ENCODE data around the gene TMEM233. TPM values are rescaled to one million over a fixed set of nuclear protein-coding genes. Genes with fewer than 3 reads are reported as not detected.

Gene TMEM233
- total RNA-seq, 6 donors from 2014 or later = 0.11 to 1.1 (median 0.44) TPM; not detected in 2

- Histone ChIP-seq H3K36me3 (peaks cover 0 to 14% (median 5%) of the 10 kb centered on the region in 4 donors), H3K4me3 (no peak overlapping the region), H3K9me3 (no peaks in the 10 kb centered on the region), H3K27ac (no peak overlapping the region), H3K27me3 (no peaks in the 10 kb centered on the region), H3K4me1 (peaks cover 5 to 18% (median 11%) of the 10 kb centered on the region in 4 donors)
- TF ChIP-seq CTCF (IDR thresholded peaks at IDR 0.05) (no peak), POLR2A (IDR thresholded peaks at IDR 0.05) (no peak), POLR2AphosphoS5 (IDR thresholded peaks at IDR 0.05) (no peak), EP300 (IDR thresholded peaks at IDR 0.05) (no peak)
- no peak for DNase-seq
- ATAC-seq (ENCODE audit: low FRiP score in 2 of 2) = no peak
- WGBS, 2 donors = 90 to 95% methylated on average over 13 of the region's 13 CpGs
Measured at GRCh38 chr12:119686776-119687175, 93.2 kb downstream of the TMEM233 start.

GRCh38 chr12:119687406-119687805 is 93.8 kb downstream of the TMEM233 start:
- H3K4me1 ChIP-seq = peaks cover 3 to 19% (median 11%) of the 10 kb centered on the region in 4 donors
- H3K4me3 ChIP-seq = no peak overlapping the region
- WGBS, 2 donors = 82 to 87% methylated on average over 14 of the region's 14 CpGs
- H3K36me3 ChIP-seq = peaks cover 0 to 14% (median 3%) of the 10 kb centered on the region in 4 donors
- DNase-seq = no peak
- no peak overlapping the region for H3K27ac ChIP-seq
- ATAC-seq (ENCODE audit: low FRiP score in 2 of 2) = no peak
- no peak for TF ChIP-seq POLR2A (IDR thresholded peaks at IDR 0.05)
- TF ChIP-seq POLR2AphosphoS5 (IDR thresholded peaks at IDR 0.05) = no peak
- no peak for TF ChIP-seq EP300 (IDR thresholded peaks at IDR 0.05)
- TF ChIP-seq CTCF (IDR thresholded peaks at IDR 0.05) = no peak
- no peaks in the 10 kb centered on the region for H3K9me3 ChIP-seq
- H3K27me3 ChIP-seq = no peaks in the 10 kb centered on the region

GRCh38 chr12:119687879-119688278 is 94.3 kb downstream of the TMEM233 start:
- Histone ChIP-seq H3K27me3 (no peaks in the 10 kb centered on the region), H3K4me3 (no peak overlapping the region), H3K9me3 (no peaks in the 10 kb centered on the region), H3K4me1 (peaks cover 6 to 21% (median 13%) of the 10 kb centered on the region in 4 donors), H3K36me3 (peaks cover 0 to 14% (median 3%) of the 10 kb centered on the region in 4 donors), H3K27ac (no peak overlapping the region)
- peak in 1 of 2 donors; percentile 50 for DNase-seq
- no peak for ATAC-seq (ENCODE audit: low FRiP score in 2 of 2)
- WGBS, 2 donors = 94 to 95% methylated on average over 8 to 9 of the region's 9 CpGs
- TF ChIP-seq POLR2A (IDR thresholded peaks at IDR 0.05) (no peak), EP300 (IDR thresholded peaks at IDR 0.05) (no peak), CTCF (IDR thresholded peaks at IDR 0.05) (no peak), POLR2AphosphoS5 (IDR thresholded peaks at IDR 0.05) (no peak)

GRCh38 chr12:119689935-119690500 is 96.4 kb downstream of the TMEM233 start:
- ATAC-seq (ENCODE audit: low FRiP score in 2 of 2) (no peak), DNase-seq (peak in 1 of 2 donors; percentile 76)
- Histone ChIP-seq H3K27ac (no peak overlapping the region), H3K36me3 (peaks cover 0 to 14% (median 3%) of the 10 kb centered on the region in 4 donors), H3K4me1 (peaks cover 15 to 30% (median 25%) of the 10 kb centered on the region in 4 donors), H3K9me3 (no peaks in the 10 kb centered on the region), H3K4me3 (no peak overlapping the region), H3K27me3 (no peaks in the 10 kb centered on the region)
- no peak for TF ChIP-seq EP300 (IDR thresholded peaks at IDR 0.05)
- no peak for TF ChIP-seq POLR2A (IDR thresholded peaks at IDR 0.05)
- TF ChIP-seq CTCF (IDR thresholded peaks at IDR 0.05) = no peak
- no peak for TF ChIP-seq POLR2AphosphoS5 (IDR thresholded peaks at IDR 0.05)
- 98% methylated on average over 27 to 38 of the region's 38 CpGs for WGBS, 2 donors

Data from upper lobe of left lung (tissue), 6 donors.